8988T (cell line): ENCODE results near the gene LRPPRC.
"Not testable (repeated sequence)": the region's sequence is repeated elsewhere in the genome, so short reads cannot be mapped to it uniquely, and the experiment has no call there.

ENCODE experiments used
- DNase-seq: peaks from one replicate; pipeline ENCODE4 v3.0.0; 2011

Gene LRPPRC

DNA sequence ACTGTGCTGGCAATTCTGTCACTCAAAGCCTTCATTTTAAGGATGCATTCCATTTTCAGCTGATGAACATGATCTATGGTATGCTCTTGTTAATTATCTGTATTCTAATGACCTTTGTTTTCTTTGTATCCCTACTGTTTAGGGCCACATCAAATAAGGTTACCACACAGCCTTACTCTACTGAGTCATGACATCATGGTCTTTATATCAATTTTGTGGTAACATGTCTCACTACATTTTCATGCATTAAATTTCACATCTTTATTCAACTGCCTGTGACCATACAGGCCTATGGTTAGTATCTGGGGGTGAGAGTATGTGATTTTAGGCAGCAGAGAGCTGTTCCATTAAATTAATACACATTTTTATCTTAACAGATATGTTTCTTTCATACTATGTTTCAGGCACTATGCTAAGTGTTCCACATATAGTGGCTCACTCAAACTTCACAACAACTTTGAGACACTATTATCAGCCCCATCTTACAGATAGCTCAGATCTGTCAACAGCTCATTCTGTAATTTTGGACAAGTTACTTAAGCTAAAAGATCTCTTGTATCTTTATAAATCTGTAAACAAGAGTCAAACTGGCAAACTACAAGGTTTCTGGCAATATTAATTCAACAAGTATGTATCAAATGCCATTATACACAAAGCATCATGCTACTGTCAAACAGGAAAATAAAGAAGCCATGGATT is 18.0 kb downstream of the LRPPRC start:
- no peak for DNase-seq

DNA sequence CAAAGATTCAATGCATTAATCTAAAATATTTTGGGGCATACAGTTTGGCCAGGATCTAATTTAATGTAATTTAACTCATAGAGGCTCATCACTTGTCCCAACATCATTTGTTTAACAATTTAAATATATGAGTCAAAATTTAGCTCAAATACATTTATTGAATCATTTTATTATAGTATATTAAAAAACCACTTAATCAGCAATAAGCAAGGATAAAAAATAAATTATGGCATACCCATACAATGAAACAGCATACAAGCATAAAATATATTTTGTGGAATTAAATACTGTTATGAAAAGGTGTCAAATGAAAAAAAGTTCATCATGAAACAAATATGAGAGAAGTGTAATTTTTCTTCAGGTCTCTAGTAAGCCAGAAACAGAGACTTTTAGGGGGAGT is 34.9 kb downstream of the LRPPRC start:
- DNase-seq = no peak

DNA sequence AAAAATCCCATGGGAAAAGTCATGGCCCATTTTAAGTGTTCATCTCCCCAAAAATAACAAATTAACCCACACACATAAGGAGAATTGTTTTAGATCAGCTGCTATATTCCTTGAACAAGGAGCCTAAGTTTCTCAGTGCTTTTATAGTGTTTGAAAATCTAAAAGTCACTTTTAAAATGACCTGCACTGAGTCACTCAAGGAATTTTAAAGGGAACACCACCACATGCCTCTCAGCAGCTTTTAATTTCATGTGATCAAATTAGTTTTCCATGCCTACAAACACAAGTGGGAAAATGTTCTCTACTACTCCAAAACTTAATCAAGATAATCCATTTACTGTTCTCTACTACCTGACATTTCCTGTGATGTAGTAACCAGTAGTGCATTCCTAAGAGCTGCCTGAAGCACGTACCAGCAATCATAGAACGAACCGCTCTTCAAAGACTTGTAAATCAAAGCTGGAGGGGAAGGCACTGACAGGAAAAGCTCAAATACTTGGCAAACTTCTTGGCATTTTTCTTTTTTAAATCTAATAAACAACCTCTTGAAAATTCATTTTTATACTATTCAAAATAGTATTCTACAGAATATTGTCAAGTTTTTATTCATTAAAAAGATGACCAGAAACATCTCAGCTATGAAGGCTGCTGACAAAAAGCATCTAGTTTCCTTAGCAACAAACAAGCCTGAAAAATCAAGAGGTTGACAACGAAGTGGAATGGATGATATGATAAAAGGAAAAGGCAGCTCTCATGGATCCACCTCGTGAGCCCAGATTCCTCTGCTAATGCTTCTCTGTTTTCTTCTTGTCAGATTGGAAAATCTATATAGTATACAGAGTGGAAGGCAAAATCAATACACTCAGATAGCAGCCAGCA is 37.2 kb downstream of the LRPPRC start:
- no peak for DNase-seq

DNA sequence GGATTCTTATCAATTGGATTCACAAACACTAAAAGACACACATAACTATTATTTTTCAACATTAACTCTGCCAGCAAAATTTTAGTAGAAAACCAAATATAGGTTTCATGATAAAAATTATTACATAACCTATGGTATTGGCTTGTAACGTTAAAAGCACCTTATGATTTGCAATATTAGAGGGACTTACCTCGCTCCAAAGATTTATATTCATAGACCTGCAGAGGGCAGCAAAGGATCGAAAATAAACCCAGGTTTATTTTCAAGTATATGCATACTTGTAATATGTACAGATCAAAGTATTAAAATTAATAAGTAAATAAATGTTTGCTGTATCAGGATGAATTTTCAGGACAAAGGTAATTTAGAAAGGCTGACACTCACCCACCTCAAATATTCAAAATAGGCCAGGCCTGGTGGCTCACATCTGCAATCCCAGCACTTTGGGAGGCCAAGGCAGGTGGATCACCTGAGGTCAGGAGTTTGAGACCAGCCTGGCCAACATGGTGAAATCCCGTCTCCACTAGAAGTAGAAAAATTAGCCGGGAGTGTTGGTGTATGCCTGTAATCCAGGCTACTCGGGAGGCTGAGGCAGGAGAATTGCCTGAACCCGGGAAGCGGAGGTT is 45.3 kb downstream of the LRPPRC start:
- DNase-seq = no peak

DNA sequence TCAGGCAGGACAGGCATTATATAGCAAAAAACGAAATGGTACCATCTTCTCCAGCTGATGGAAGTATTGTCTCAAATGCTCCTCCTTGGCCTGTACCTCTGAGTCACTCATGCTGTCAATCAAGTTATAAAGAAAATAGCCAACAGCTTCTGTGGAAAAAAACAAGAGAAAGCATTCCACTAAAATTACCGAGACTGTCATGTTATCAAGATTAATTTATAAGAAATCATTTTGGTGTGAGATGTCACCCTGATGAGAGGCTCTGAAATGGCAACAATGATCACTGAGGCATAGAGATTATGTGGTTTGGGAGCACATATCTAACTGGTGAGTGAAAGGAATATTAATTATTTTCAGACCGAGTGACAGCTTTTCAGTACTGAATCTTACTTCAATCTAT is 47.4 kb downstream of the LRPPRC start:
- no peak for DNase-seq

DNA sequence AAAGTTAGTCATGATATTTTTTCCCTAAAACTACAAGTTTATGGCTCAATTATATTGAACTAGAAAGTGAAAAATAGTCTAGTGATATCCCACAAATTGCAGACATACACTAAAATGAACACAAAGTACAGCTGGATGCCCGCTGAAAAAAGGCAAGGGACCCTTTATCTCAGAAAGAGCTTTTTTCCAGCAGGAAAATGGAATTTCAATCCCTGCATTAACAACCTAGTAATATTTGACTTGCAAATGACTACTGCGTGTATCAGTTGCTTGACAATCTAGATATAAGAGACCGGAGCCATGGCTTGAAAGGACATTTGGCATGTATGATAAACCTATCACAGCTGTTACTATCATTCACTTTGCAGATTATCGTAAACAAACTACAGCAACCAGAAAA is 49.1 kb downstream of the LRPPRC start:
- DNase-seq = no peak

DNA sequence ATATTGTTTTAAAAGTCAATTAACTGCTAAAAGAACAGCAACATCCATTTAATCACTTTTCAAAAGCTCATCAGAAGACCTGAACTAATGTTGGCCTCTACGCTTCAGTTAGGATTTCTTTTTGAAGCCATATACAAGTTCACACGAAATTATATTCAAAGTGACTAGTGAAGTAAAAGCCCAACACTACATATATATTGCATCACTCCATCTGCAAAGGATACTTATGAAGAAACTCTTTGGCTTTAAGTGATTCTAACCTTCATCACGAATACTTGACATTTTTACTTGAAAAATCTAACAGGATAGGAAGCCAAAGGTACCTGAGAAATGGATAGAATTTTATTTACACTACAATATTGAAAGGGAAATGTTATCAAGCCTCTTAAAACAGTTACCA is 50.4 kb downstream of the LRPPRC start:
- DNase-seq = no peak

DNA sequence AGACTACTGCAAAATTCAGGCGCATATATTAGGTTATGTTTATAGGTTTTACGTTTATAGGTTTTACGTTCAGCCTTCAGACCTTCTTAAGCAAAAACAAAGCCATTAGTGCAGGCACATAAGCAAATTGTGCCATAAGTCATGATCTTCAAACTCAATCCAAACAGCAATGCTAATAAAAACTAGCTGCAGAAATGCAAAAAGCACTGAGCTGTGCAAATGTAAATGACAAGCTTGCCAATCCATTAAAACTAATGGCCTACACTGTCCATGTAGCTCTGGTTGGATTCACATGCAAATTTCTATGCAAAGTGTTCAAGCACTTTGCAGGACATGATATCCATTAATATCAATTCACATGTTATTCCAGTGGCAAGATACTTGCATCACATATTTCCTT is 50.9 kb downstream of the LRPPRC start:
- no peak for DNase-seq

DNA sequence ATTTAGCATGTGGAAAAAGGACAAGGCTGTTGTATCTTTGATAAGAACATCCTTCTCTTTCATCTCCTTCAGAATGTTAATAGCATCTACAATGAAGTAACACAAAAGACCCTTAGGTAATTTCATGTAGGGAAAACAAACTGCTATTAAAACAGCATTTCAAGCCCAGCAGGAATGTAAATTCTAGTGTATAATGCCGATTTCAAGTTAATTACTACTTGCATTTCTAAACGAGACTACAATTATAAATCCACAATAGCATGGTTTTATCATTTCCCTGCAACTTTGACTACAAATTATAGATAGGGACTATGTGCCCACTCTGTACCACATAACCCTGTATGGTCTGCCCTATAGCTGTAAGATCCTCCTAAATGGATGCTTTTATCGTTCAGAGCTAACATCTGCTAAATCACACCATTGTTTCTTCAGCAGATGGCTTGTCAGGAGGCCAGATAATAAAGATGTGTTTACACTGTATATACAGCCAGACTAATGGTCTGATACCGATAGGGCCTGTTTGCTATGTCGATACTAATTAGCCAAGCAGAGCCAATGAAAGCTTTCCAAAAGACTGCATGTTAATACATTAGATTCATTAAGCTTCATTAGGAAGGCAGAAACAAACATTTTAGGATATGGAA is 51.9 kb downstream of the LRPPRC start:
- no peak for DNase-seq

DNA sequence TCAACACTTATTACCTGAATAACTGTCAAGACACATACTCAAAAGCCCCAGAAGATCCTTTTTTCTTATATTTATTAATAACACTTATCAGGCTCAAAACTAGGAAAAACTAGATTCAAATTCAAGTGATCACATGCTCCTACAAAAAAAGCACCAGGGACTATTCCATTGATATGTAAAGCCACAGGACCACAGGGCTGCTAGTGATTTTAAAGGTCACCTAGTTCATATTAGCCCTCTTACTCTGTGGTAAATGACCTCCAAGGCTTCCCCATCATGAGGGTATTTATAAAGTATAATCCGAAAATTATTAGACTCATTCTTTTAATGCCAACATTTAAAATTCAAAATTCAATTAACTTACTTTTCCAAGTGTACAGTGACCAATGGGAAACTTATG is 52.5 kb downstream of the LRPPRC start:
- no peak for DNase-seq

DNA sequence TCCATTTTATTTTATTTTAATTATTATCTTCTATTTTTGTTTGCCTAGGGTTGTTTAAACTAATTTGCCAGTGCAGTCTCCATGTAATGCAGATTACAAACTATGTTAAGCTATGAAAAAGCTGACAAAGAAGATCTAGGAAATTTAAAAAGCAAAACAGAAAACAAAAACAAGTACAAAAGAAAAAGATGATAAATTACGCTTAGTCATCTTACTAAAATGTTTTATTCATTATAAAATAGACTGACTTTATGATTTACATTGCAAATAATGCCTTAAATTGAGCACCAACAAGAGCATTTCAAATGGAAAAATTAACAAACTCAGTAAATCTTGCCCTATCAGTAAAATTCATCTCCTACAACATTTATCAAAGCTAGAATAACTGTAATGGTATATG is 52.9 kb downstream of the LRPPRC start:
- DNase-seq = no peak

DNA sequence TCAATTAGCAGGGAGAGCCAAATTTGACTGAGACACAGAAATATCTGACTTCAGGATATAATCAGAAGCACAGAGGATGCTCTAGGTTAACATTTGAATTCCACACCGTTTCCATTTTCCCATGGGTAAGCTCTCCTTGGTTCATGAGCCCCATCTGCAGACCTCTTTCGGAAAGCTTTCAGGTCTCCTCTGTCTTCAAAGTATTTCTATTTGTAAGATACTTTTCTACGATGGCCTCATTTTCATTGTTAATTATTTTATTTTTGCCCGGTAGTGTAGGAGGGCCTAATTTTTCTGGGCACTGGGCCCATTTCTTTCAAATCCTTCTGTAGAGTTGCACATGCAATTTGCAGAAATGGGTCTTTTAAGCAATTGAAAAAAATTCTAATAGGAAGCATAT is 53.8 kb downstream of the LRPPRC start:
- no peak for DNase-seq

DNA sequence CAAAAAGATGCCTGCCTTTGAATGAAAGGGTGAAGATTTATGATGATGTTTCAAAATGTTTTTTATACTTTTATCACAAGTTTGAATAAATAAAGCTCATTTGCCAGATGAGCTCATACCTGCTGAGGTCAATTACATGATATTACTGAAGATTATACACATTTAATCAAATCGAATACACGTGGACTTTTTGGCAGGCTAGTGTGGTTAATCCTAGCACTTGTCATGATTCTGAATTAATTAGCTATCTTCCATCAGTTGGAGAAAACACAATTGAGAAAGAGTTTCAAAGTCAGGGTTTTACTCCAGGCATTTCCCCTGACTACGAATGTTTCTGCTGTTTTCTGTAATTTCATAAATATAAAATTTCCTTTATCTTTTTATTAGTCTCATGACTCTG is 54.4 kb downstream of the LRPPRC start:
- no peak for DNase-seq

DNA sequence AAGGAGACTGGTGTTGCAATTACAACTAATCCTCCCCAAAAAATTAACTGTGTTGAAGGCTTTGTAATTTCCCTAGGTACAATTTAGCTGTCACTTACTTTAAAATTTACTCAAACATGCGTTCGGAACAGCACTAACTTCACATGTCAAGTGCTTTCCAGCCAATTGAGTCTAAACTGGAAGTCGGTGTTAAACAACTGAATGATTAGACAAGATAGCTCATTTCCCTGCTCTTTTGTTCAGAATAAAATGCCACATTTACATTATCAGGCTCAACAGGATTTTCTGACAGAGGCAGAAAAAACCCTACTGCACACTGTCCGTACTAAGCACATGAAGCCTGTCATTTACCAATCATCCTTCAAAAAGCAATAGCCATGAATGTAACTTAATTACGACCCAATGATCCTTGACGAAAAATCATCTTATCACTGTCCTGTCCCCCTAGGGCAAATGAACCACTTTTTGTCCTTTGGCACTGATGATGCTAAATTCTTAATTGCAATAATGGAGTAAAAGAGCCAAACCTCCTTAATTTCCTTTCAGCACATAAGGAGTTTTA is 56.0 kb downstream of the LRPPRC start:
- no peak for DNase-seq

DNA sequence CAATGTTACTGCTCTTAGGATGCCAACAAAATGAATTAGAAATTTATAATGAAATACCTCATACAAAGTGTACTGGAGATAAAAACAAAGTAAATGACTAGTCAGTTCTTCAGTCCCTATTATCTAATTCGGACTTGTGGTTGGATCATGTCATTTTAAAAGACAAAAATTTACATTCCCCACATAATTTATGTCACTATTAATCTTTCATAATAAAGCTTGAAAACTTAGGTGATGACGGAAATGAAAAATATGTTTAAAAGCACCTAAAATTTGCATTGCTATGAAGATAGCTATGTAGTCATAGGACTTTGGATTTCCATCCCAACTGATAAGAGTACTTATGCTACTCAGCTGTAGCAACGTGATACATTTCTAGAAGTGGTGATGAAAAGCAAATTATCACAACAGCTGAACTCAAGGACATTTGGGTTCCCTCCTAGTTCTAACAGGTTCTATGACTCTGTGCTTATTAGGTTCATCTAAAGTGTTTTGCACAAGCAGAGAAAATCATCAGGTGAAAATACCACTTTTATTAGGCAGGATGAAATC is 58.4 kb downstream of the LRPPRC start:
- no peak for DNase-seq

DNA sequence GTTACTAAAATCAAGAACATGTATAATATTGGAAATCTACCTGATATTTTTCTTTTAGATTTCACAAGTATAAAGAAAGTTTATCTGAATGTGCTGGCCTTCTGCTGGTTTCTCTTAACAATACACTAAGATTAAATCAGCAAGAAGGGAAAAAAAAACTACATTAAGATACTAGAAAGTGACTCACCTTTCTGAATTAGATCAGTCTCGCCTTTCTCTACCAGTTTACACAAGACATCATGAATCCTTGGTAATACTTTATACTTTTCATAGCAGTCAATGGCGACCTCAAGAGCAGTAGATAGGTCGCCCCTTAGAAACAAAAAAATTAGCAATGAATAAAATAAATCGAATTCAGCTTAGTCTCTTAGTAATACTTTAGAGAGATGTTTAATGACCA is 61.2 kb downstream of the LRPPRC start:
- no peak for DNase-seq

DNA sequence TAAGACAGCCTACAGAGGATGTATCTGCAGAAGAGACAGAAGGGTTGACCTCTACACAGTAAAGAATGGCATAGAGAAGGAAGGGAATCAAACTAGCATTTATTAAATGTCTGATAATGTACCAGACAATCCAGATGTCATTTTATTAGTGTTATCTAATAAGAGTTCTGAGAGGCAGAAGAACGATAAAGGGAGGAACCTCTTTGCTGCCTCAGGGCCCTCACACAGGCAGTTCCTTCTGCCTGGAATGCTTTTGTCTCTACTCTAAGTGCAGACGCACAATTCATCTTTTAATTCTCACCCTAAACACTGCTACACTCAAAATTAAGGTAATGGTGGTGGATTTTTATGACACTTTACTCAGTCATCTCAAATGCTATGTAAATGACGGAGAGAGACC is 64.5 kb downstream of the LRPPRC start:
- DNase-seq = no peak

DNA sequence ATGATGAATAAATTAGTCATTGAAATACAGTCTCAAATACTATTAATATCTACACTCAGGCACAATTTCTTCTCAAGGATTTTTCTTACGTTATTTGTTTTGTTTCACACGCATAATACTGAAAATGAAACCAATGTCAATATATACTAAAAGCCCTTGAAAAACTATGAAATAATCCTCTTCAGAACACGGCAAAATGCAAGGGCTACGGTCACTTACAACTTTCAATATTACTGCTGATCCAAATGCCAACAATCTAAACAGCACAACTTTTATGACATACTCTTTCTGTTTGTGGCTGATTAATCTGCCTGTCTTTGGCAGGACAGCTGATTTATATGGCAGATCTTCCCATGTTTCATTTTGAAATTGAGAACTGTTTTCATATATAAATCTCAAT is 68.3 kb downstream of the LRPPRC start:
- DNase-seq = no peak

DNA sequence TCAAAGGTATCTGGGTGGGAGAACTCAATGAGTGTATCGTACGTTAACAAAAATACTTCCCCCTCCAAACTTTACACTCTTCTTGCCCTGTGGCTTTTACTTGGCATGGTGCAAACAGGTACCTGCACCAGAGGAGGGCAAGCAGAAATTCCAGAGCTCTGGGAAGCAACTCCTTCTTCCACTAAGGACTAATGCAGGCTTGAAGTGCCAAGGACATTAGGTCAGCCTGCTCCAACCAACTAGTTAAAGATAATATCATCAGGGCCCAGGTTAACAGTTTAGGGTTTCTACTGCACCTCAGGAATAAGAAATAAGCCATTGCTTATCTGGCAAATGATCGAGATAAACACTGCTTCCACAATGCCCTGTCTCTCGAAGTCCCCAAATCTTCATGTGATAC is 70.4 kb downstream of the LRPPRC start:
- no peak for DNase-seq

DNA sequence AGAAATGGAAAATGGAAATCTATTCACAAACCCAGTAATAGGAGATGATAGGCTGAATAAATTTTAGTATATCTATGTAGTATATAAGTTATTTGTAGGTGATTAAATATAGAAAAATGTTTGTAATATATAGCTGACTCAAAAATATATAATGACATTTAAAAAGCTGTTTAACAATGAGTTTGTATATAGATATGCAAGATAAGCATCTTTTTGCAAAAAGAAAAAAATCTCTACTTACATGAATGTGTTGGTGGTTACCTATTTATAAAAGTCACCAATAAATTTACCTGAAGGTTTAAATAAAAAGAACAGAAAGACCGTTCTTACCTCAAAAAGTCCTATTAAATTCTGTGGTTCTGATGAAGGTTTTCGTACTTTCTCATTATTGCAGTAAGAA is 71.3 kb downstream of the LRPPRC start:
- no peak for DNase-seq

DNA sequence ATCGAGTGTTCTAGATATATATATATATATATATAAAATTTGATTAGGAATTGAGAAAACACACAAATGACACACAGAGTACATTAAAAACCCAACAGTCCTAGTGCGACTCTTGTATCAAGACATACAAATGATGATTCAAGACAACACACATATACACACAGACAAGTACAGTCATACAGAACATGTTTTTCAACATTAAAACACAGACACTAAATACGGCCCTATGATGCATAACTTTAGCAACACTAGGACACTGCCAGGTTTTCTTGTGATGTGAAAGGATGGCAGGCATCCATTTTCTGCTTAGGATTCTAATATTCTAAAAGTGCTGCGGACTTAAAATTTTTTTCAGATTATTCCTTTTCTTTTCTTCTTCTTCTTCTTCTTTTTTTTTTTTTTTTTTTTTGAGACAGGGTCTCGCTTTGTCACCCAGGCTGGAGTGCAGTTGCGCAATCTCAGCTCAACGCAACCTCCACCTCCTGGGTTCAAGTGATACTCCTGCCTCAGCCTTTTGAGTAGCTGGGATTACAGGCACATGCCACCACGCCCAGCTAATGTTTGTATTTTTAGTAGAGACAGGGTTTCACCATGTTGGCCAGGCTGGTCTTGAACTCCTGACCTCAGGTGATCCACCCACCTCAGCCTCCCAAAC is 84.5 kb downstream of the LRPPRC start:
- not testable (repeated sequence) for DNase-seq

DNA sequence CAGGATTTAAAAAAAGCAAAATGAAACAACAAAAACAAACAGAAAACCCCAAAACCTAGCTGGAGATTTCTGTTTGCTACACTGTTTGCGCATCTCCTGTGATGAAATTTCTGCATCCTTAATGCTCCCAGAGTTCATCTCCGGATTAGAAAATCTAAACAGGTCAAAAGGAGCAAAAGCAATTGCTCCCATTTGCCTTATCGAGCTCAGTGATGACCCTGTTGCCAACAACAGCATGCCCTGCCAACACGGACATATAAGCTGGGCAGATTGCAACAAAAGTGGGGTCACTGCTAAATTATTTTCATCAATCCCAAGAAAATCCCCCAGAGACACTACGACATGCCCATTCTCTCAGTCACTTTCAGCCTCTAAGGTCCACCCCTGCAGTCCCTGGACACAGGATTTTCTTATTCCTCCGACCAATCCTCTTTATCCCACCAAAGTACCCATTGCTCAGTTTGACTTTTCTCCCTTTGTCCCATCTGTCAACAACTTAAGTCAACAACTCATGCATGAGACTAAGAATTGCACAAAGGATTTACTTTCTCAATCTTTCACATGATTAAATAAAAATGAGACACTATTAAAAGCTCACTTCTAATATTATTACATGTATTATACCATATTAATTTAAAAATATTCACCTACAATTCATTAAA is 89.2 kb downstream of the LRPPRC start:
- DNase-seq = no peak
